ENCODE results near the gene VPS52. TPM values are rescaled to one million over a fixed set of nuclear protein-coding genes. Genes with fewer than 3 reads are reported as not detected.

VPS52 gene
- polyA plus RNA-seq, 4 donors, result 23.8 to 60.3 (median 48.0) TPM

DNA sequence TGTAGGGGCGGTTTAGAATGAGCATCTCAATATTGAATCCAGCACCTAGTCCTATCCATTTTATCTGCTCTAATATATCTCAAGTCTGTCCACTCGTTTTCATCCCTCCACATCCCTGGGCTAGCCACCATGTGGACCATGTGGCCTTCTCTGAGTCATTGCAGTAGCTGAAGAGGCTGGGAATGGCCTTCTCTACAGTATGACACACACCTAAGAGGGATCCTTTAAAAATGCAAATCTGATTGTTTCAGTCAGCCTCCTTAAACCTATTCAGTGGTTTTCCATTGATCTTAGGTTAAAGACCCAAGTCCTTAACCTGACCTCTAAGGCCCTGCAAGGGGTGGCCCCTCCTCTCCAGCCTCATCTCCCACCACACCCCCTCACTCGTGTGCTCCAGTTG lies 54.0 kb downstream of the VPS52 start:
- no peak overlapping the region for H3K4me3 ChIP-seq (ENCODE audit: low read depth in 1 of 3, low read length in 3 of 3)
- H3K27ac ChIP-seq (ENCODE audit: low read depth in 1 of 3, low read length in 2 of 3), result no peak overlapping the region
- peaks cover 2 to 38% (median 3%) of the 10 kb centered on the region in 3 donors for H3K27me3 ChIP-seq (ENCODE audit: control insufficient read depth in 3 of 3, insufficient read depth in 3 of 3, low read length in 3 of 3)
- H3K4me1 ChIP-seq (ENCODE audit: control insufficient read depth in 3 of 3, insufficient read depth in 2 of 3, low read depth in 1 of 3, low read length in 2 of 3), result peaks cover 3 to 12% (median 4%) of the 10 kb centered on the region in 3 donors
- no peaks in the 10 kb centered on the region for H3K36me3 ChIP-seq (ENCODE audit: control insufficient read depth in 3 of 3, insufficient read depth in 2 of 3, low read depth in 1 of 3, low read length in 3 of 3)
- FAIRE-seq (no peak), DNase-seq (no peak)
- H3K9me3 ChIP-seq (ENCODE audit: control insufficient read depth in 2 of 2, insufficient read depth in 1 of 2, low read depth in 1 of 2, low read length in 1 of 2), result no peaks in the 10 kb centered on the region
- 63 to 66% (median 63%) methylated on average over 3 of the region's 3 CpGs for whole genome bisulfite sequencing, 3 donors

- peaks cover 3 to 13% (median 4%) of the 10 kb centered on the region in 3 donors for H3K4me1 ChIP-seq (ENCODE audit: control insufficient read depth in 3 of 3, insufficient read depth in 2 of 3, low read depth in 1 of 3, low read length in 2 of 3)
- H3K27ac ChIP-seq (ENCODE audit: low read depth in 1 of 3, low read length in 2 of 3), result no peak overlapping the region
- H3K27me3 ChIP-seq (ENCODE audit: control insufficient read depth in 3 of 3, insufficient read depth in 3 of 3, low read length in 3 of 3), result peaks cover 2 to 36% (median 3%) of the 10 kb centered on the region in 3 donors
- FAIRE-seq, result no peak
- WGBS, 3 donors, result 80 to 87% (median 86%) methylated on average over 6 of the region's 6 CpGs
- no peak overlapping the region for H3K4me3 ChIP-seq (ENCODE audit: low read depth in 1 of 3, low read length in 3 of 3)
- no peaks in the 10 kb centered on the region for H3K9me3 ChIP-seq (ENCODE audit: control insufficient read depth in 2 of 2, insufficient read depth in 1 of 2, low read depth in 1 of 2, low read length in 1 of 2)
- peaks cover 0 to under 1% (median 0%) of the 10 kb centered on the region in 3 donors for H3K36me3 ChIP-seq (ENCODE audit: control insufficient read depth in 3 of 3, insufficient read depth in 2 of 3, low read depth in 1 of 3, low read length in 3 of 3)
- DNase-seq, result no peak
Measured at GRCh38 chr6:33217246-33217645, 54.4 kb downstream of the VPS52 start.

GRCh38 chr6:33216117-33216649 lies 55.5 kb downstream of the VPS52 start:
- no peak for DNase-seq
- Histone ChIP-seq H3K9me3 (ENCODE audit: control insufficient read depth in 2 of 2, insufficient read depth in 1 of 2, low read depth in 1 of 2, low read length in 1 of 2) (no peaks in the 10 kb centered on the region), H3K36me3 (ENCODE audit: control insufficient read depth in 3 of 3, insufficient read depth in 2 of 3, low read depth in 1 of 3, low read length in 3 of 3) (peaks cover 0 to 10% (median 0%) of the 10 kb centered on the region in 3 donors), H3K27ac (ENCODE audit: low read depth in 1 of 3, low read length in 2 of 3) (no peak overlapping the region), H3K27me3 (ENCODE audit: control insufficient read depth in 3 of 3, insufficient read depth in 3 of 3, low read length in 3 of 3) (peaks cover 2 to 36% (median 3%) of the 10 kb centered on the region in 3 donors), H3K4me1 (ENCODE audit: control insufficient read depth in 3 of 3, insufficient read depth in 2 of 3, low read depth in 1 of 3, low read length in 2 of 3) (peaks cover 3 to 13% (median 4%) of the 10 kb centered on the region in 3 donors), H3K4me3 (ENCODE audit: low read depth in 1 of 3, low read length in 3 of 3) (no peak overlapping the region)
- FAIRE-seq, result no peak
- WGBS, 3 donors, result 72 to 95% (median 85%) methylated on average over 4 of the region's 4 CpGs

DNA sequence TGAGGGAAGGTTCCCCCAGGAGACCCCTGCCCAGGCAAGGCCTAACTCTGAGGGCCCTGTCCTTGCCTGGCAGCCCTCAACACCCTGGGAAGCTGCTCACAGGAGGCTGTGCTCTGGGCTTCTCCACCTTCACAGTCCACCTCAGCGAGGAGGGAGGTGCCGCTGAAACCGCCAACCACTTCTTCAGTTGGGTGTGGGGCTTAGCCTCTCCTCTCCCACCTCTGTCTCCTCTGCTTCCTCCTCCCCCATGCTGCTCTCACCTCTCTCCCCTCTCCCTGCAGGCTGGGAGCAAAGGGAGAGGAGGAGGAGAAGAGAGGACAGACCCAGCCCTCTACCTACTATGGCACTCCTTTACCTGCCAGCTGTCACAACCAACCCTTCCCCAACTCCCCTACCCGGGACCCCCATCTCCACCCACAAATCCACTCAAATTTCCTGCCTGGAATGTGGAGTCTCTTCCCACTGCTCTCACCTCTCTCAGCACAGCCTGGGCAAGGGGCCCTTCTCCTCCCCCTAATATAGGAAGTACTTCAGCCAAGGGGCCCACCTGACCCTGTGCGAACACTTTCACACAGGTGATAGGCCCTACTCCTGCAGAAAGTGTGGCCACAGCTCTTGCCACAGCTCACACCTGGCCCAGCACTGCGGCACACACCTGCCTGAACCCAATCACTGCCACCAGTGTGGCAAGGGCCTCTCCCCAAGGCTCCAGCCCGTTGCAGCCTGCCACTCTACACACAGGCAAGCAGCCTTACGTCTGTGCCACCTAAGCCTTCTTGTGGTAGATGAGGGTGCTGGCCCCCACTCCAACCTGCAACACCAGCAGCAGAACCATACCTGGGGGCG lies 56.2 kb downstream of the VPS52 start:
- peaks cover 3 to 13% (median 4%) of the 10 kb centered on the region in 3 donors for H3K4me1 ChIP-seq (ENCODE audit: control insufficient read depth in 3 of 3, insufficient read depth in 2 of 3, low read depth in 1 of 3, low read length in 2 of 3)
- 68 to 80% (median 70%) methylated on average over 9 of the region's 9 CpGs for WGBS, 3 donors
- no peaks in the 10 kb centered on the region for H3K9me3 ChIP-seq (ENCODE audit: control insufficient read depth in 2 of 2, insufficient read depth in 1 of 2, low read depth in 1 of 2, low read length in 1 of 2)
- peaks cover 2 to 36% (median 3%) of the 10 kb centered on the region in 3 donors for H3K27me3 ChIP-seq (ENCODE audit: control insufficient read depth in 3 of 3, insufficient read depth in 3 of 3, low read length in 3 of 3)
- H3K36me3 ChIP-seq (ENCODE audit: control insufficient read depth in 3 of 3, insufficient read depth in 2 of 3, low read depth in 1 of 3, low read length in 3 of 3), result peaks cover 0 to 14% (median 0%) of the 10 kb centered on the region in 3 donors
- H3K27ac ChIP-seq (ENCODE audit: low read depth in 1 of 3, low read length in 2 of 3), result no peak overlapping the region
- no peak overlapping the region for H3K4me3 ChIP-seq (ENCODE audit: low read depth in 1 of 3, low read length in 3 of 3)
- FAIRE-seq, result no peak
- no peak for DNase-seq

- no peak for DNase-seq
- FAIRE-seq, result no peak
Measured at GRCh38 chr6:33213989-33214335, 57.7 kb downstream of the VPS52 start.

DNA sequence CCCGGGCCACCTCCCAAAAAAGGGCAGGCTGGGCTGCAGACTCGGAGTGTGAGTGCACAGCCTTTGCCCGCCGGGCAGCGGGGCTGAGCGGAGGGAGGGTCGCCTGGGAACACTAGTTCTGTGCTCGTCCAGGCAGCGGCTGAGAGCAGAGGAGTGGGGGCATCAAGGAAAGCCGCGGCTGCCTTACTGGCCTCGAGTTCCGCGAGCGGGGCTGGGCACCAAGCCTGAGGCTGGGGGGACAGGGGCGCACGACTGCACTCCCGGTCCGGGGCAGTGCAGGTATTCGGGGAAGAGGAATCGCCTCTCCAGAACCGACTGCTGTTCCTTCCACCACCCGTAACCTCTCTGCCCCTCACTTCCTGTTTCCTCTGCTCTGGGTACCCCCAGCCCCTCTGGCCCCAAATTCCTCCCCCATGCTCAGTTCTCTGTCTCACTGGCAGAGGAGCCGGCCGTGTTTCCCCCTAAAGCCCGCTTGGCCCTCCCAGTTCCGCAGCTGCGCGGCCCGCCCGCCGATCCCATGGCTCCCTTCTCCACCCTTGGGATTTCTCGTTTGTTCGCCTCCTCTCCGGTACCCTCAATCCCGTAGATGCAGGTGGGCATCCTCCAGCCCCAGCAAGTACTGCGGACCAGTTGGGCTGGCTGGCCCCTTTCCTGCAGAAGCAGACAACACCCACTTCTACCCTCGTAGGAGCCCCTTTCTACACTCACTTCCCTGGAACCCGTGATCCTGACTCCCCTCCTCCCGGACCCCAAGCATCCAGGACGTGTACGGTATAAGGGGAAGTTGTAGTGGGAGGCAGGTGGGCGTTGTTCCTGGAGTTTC lies 58.3 kb downstream of the VPS52 start:
- H3K4me1 ChIP-seq (ENCODE audit: control insufficient read depth in 3 of 3, insufficient read depth in 2 of 3, low read depth in 1 of 3, low read length in 2 of 3), result peaks cover 3 to 13% (median 4%) of the 10 kb centered on the region in 3 donors
- peak in 1 of 2 donors; percentile 42 for DNase-seq
- FAIRE-seq, result no peak
- H3K27ac ChIP-seq (ENCODE audit: low read depth in 1 of 3, low read length in 2 of 3), result no peak overlapping the region
- H3K4me3 ChIP-seq (ENCODE audit: low read depth in 1 of 3, low read length in 3 of 3), result peak overlapping the region in 2 of 3 donors; percentile 6 to 37
- H3K9me3 ChIP-seq (ENCODE audit: control insufficient read depth in 2 of 2, insufficient read depth in 1 of 2, low read depth in 1 of 2, low read length in 1 of 2), result no peaks in the 10 kb centered on the region
- peaks cover 0 to 25% (median 0%) of the 10 kb centered on the region in 3 donors for H3K36me3 ChIP-seq (ENCODE audit: control insufficient read depth in 3 of 3, insufficient read depth in 2 of 3, low read depth in 1 of 3, low read length in 3 of 3)
- H3K27me3 ChIP-seq (ENCODE audit: control insufficient read depth in 3 of 3, insufficient read depth in 3 of 3, low read length in 3 of 3), result peaks cover 2 to 35% (median 3%) of the 10 kb centered on the region in 3 donors
- 1 to 2% (median 2%) methylated on average over 39 to 43 of the region's 43 CpGs for WGBS, 3 donors

More at GRCh38 chr6:33213989-33214335, 57.7 kb downstream of the VPS52 start:
- Histone ChIP-seq H3K36me3 (ENCODE audit: control insufficient read depth in 3 of 3, insufficient read depth in 2 of 3, low read depth in 1 of 3, low read length in 3 of 3) (peaks cover 0 to 25% (median 0%) of the 10 kb centered on the region in 3 donors), H3K9me3 (ENCODE audit: control insufficient read depth in 2 of 2, insufficient read depth in 1 of 2, low read depth in 1 of 2, low read length in 1 of 2) (no peaks in the 10 kb centered on the region), H3K4me1 (ENCODE audit: control insufficient read depth in 3 of 3, insufficient read depth in 2 of 3, low read depth in 1 of 3, low read length in 2 of 3) (peaks cover 3 to 13% (median 4%) of the 10 kb centered on the region in 3 donors), H3K27me3 (ENCODE audit: control insufficient read depth in 3 of 3, insufficient read depth in 3 of 3, low read length in 3 of 3) (peaks cover 2 to 36% (median 3%) of the 10 kb centered on the region in 3 donors), H3K27ac (ENCODE audit: low read depth in 1 of 3, low read length in 2 of 3) (no peak overlapping the region), H3K4me3 (ENCODE audit: low read depth in 1 of 3, low read length in 3 of 3) (peak overlapping the region in 1 of 3 donors; percentile 37)
- WGBS, 3 donors, result 5 to 20% (median 15%) methylated on average over 9 of the region's 9 CpGs

- H3K4me3 ChIP-seq (ENCODE audit: low read depth in 1 of 3, low read length in 3 of 3), result peak overlapping the region in 2 of 3 donors; percentile 6 to 37
- 8 to 14% (median 11%) methylated on average over 6 of the region's 6 CpGs for WGBS, 3 donors
- FAIRE-seq, result no peak
Measured at GRCh38 chr6:33212857-33213165, 58.9 kb downstream of the VPS52 start.

More at GRCh38 chr6:33212857-33213165, 58.9 kb downstream of the VPS52 start:
- H3K4me1 ChIP-seq (ENCODE audit: control insufficient read depth in 3 of 3, insufficient read depth in 2 of 3, low read depth in 1 of 3, low read length in 2 of 3), result peaks cover 3 to 13% (median 4%) of the 10 kb centered on the region in 3 donors
- no peak for DNase-seq
- H3K36me3 ChIP-seq (ENCODE audit: control insufficient read depth in 3 of 3, insufficient read depth in 2 of 3, low read depth in 1 of 3, low read length in 3 of 3), result peaks cover 0 to 25% (median 0%) of the 10 kb centered on the region in 3 donors
- peaks cover 2 to 32% (median 3%) of the 10 kb centered on the region in 3 donors for H3K27me3 ChIP-seq (ENCODE audit: control insufficient read depth in 3 of 3, insufficient read depth in 3 of 3, low read length in 3 of 3)
- H3K27ac ChIP-seq (ENCODE audit: low read depth in 1 of 3, low read length in 2 of 3), result no peak overlapping the region
- H3K9me3 ChIP-seq (ENCODE audit: control insufficient read depth in 2 of 2, insufficient read depth in 1 of 2, low read depth in 1 of 2, low read length in 1 of 2), result no peaks in the 10 kb centered on the region

Data from small intestine (tissue), 7 donors.